Ishikawa (cell line): ENCODE data around the gene ANKRD11.

Experiments used
- EP300 ChIP-seq: IDR thresholded peaks from 2 replicates; pipeline ENCODE4 v1.6.1; 2012; ENCODE audit warnings: borderline replicate concordance
- MAX ChIP-seq: IDR thresholded peaks from 2 replicates; pipeline ENCODE4 v1.6.1; 2012
- RAD21 ChIP-seq: IDR thresholded peaks from 2 replicates; pipeline ENCODE4 v1.6.1; 2012; ENCODE audit warnings: low read depth
- TAF1 ChIP-seq: IDR thresholded peaks from 2 replicates; pipeline ENCODE4 v1.6.1; 2012; ENCODE audit warnings: low read depth, mild to moderate bottlenecking
- YY1 ChIP-seq: IDR thresholded peaks from 2 replicates; pipeline ENCODE4 v1.6.1; 2012; ENCODE audit warnings: low read depth
- TF ChIP-seq, protein P1 (sequence below): IDR thresholded peaks from 2 replicates; pipeline ENCODE4 v1.6.1; 2012

- TF ChIP-seq MAX (no peak), TAF1 (no peak), RAD21 (no peak), EP300 (no peak), YY1 (no peak)
- TF ChIP-seq, protein P1, sequence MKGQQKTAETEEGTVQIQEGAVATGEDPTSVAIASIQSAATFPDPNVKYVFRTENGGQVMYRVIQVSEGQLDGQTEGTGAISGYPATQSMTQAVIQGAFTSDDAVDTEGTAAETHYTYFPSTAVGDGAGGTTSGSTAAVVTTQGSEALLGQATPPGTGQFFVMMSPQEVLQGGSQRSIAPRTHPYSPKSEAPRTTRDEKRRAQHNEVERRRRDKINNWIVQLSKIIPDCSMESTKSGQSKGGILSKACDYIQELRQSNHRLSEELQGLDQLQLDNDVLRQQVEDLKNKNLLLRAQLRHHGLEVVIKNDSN: no peak
These were observed 195.1 kb downstream of the ANKRD11 start for GRCh38 chr16:89295071-89295900.
